Common myeloid progenitor, CD34-positive (primary cell): ENCODE measurements around the gene SEPTIN1.

Experiments
- CTCF ChIA-PET: fragments of 350-600 bp; sonication (Branson Sonifier 250); formaldehyde crosslinking; loops from one replicate; lab custom pipeline; 2021; ENCODE audit warnings: antibody characterized with exemption; lab: Charles Lee
- POLR2A ChIA-PET: fragments of 350-600 bp; sonication (Branson Sonifier 250); formaldehyde crosslinking; loops from one replicate; lab custom pipeline; 2021; ENCODE audit warnings: antibody characterized with exemption; lab: Charles Lee
- DNase-seq, 3 donors: peaks; one replicate each; pipeline versions ENCODE4 v3.0.0 to v3.0.0-alpha.2; 2013
- H3K27ac ChIP-seq, 2 experiments: 1 replicate in 1 of 2; 2 replicates in 1 of 2; pipeline ENCODE4 v1.7.0; 2013; ENCODE audit warnings: inconsistent platforms in 2 of 2, low read length in 2 of 2, mild to moderate bottlenecking in 2 of 2, low read depth in 1 of 2, moderate library complexity in 1 of 2; ENCODE audit not compliant: severe bottlenecking in 2 of 2, insufficient read depth in 1 of 2, poor library complexity in 1 of 2
- H3K27me3 ChIP-seq, 5 experiments: replicated peaks in 2 of 5; 1 replicate in 3 of 5; 2 replicates in 2 of 5; pipeline versions ENCODE4 v1.6.1 to v1.7.0; 2013; ENCODE audit warnings: low read length in 4 of 5, mild to moderate bottlenecking in 2 of 5, moderate library complexity in 2 of 5, inconsistent platforms in 1 of 5; ENCODE audit not compliant: insufficient read depth in 5 of 5, control insufficient read depth in 4 of 5
- H3K36me3 ChIP-seq, 4 experiments: 1 replicate in 2 of 4; 2 replicates in 2 of 4; pipeline versions ENCODE4 v1.6.1 to v1.7.0; 2013; ENCODE audit warnings: low read length in 3 of 4, control low read depth in 1 of 4, mild to moderate bottlenecking in 1 of 4; ENCODE audit not compliant: control insufficient read depth in 4 of 4, insufficient read depth in 4 of 4
- H3K4me1 ChIP-seq, 4 experiments: 1 replicate in 3 of 4; 2 replicates in 1 of 4; pipeline versions ENCODE4 v1.6.1 to v1.7.1; 2013; ENCODE audit warnings: low read length in 3 of 4, mild to moderate bottlenecking in 3 of 4, control low read depth in 1 of 4, inconsistent platforms in 1 of 4, moderate library complexity in 1 of 4; ENCODE audit not compliant: control insufficient read depth in 4 of 4, insufficient read depth in 4 of 4; ENCODE audit errors: control extremely low read depth in 1 of 4
- H3K4me3 ChIP-seq, 7 experiments: 1 replicate in 4 of 7; 2 replicates in 3 of 7; pipeline versions ENCODE4 v1.5.1 to v1.7.0; 2013; ENCODE audit warnings: mild to moderate bottlenecking in 7 of 7, low read length in 6 of 7, moderate library complexity in 6 of 7, inconsistent platforms in 2 of 7, low read depth in 2 of 7, control low read depth in 1 of 7; ENCODE audit not compliant: insufficient read depth in 4 of 7, control insufficient read depth in 1 of 7; ENCODE audit errors: extremely low read depth in 1 of 7
- H3K9me3 ChIP-seq, 5 experiments: 1 replicate in 4 of 5; 2 replicates in 1 of 5; pipeline versions ENCODE4 v1.6.1 to v1.7.1; 2013; ENCODE audit warnings: low read length in 4 of 5, mild to moderate bottlenecking in 2 of 5, inconsistent platforms in 1 of 5, low read depth in 1 of 5, moderate library complexity in 1 of 5; ENCODE audit not compliant: control insufficient read depth in 4 of 5, insufficient read depth in 2 of 5; ENCODE audit errors: control extremely low read depth in 1 of 5
- WGBS: methylation state at CpG from one replicate; pipeline ENCODE4 v1.1.5; 2013; ENCODE audit not compliant: insufficient coverage; 5-methylcytosine and 5-hydroxymethylcytosine counted together

Gene SEPTIN1

DNA sequence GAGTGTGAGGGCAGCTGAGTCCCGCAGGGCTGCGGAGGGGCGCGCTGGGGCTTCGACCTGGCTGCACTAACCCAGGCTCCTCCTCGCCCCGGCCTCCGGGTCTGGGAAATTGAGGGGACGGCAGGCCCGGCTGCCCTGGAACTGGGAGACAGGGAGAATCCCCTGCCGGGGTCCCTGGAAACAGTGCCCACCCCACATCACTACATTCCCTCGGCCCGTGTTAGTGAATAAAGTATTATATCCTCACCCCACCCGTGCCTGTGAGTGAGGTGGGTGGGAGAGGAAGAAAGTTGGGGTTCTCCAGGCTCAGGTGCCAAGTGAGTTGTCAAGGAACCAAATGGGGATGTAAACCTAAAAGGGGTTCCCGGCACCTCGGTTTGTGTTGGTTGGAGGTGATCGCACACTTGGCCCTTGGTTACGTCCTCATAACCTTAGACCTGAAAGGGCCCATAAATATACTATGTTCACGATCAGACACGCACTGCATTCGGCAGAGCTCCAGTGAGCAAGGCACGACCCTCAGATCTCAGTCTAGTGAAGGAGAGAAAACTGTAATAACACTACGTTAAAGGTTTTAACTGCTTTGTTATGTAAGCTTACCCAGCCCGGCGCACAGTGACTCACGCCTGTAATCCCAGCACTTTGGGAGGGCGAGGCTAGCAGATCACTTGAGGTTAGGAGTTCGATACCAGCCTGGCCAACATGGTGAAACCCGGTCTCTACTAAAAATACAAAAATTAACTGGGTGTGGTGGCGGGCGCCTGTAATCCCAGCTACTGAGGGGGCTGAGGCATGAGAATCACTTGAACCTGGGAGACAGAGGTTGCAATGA is 36.2 kb upstream of the SEPTIN1 start:
- peaks cover 0 to 16% (median 15%) of the 10 kb centered on the region in 4 experiments for H3K4me1 ChIP-seq
- 72% methylated on average over 26 of the region's 31 CpGs for WGBS
- CTCF ChIA-PET: interaction anchor here (0.8 to 2.1 kb wide), 8 partner anchors 9 to 256 kb away, joined by 3 to 10 read pairs (median 3); partner anchors contain the start of gene DCTPP1

GRCh38 chr16:30417529-30418349 is 35.4 kb upstream of the SEPTIN1 start:
- Histone ChIP-seq H3K4me3 (peak overlapping the region; percentile 57 to 82 (median 66)), H3K27ac (peak overlapping the region in 1 of 2 experiments; percentile 54), H3K36me3 (peaks cover 3 to 48% (median 12%) of the 10 kb centered on the region in 4 experiments), H3K9me3 (no peaks in the 10 kb centered on the region), H3K27me3 (no peaks in the 10 kb centered on the region), H3K4me1 (peaks cover 0 to 18% (median 15%) of the 10 kb centered on the region in 4 experiments)
- 0% methylated on average over 110 of the region's 140 CpGs for WGBS
- POLR2A ChIA-PET: interaction anchor here (0.6 to 2.7 kb wide), 5 partner anchors 8 to 310 kb away, joined by 3 to 9 read pairs (median 3); partner anchors contain the start of genes DCTPP1 and SEPHS2
- peak; percentile 90 to 96 (median 95) for DNase-seq
- CTCF ChIA-PET: interaction anchor here (0.8 to 2.1 kb wide), 8 partner anchors 8 to 257 kb away, joined by 3 to 10 read pairs (median 4); partner anchors contain the start of gene DCTPP1

More for the DNA sequence above, 36.2 kb upstream of the SEPTIN1 start:
- POLR2A ChIA-PET: interaction anchor here (1.0 to 2.7 kb wide), 3 partner anchors 9 to 22 kb away, joined by 3 to 9 read pairs (median 3); partner anchors contain the start of gene DCTPP1
- Histone ChIP-seq H3K9me3 (no peaks in the 10 kb centered on the region), H3K4me3 (peak overlapping the region in 5 of 7 experiments; percentile 63 to 82 (median 77)), H3K36me3 (peaks cover 0 to 46% (median 14%) of the 10 kb centered on the region in 4 experiments), H3K27ac (peak overlapping the region in 1 of 2 experiments; percentile 49), H3K27me3 (no peaks in the 10 kb centered on the region)
- DNase-seq: peak in 1 of 3 donors; percentile 37

GRCh38 chr16:30416624-30417528 is 34.5 kb upstream of the SEPTIN1 start:
- POLR2A ChIA-PET: interaction anchor here (0.9 to 2.7 kb wide), 2 partner anchors 13 to 28 kb away, joined by 3 to 9 read pairs; partner anchors contain the start of genes DCTPP1 and SEPHS2

DNA sequence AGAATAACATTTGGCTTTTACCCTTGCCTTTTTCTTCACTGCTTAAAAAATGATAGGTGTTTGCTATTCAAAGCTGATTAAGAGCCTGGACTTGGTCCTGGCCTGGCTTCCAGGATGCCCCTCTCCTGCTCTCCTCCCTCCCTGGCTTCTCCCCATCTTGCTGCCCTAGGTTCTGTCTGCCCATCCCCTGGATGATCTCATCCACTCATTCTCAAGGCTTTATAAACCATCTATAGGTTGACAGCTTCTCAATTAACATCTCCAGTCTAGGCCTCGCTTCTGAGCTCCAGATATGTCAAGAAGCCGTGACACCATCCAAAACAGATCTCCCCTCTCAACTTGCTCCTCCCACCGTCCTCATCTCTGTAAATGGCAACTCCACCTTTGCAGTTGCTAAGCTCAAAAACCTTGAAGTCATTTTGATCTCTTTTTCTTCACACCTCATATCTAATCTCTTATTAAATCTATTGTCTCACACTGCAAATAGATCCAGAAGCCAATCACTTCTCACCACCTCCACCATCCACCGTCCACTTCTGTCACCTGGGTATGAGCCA is 33.8 kb upstream of the SEPTIN1 start:
- ChIA-PET CTCF (interaction anchor here (1.1 to 1.4 kb wide), 4 partner anchors 11 to 48 kb away, joined by 3 to 4 read pairs (median 4); partner anchors contain the start of gene DCTPP1), POLR2A (no interaction called here)
- DNase-seq: no peak
- Histone ChIP-seq H3K27me3 (no peaks in the 10 kb centered on the region), H3K9me3 (no peaks in the 10 kb centered on the region), H3K36me3 (peaks cover 3 to 46% (median 4%) of the 10 kb centered on the region in 4 experiments), H3K27ac (no peak overlapping the region), H3K4me3 (no peak overlapping the region), H3K4me1 (peaks cover 0 to 32% (median 22%) of the 10 kb centered on the region in 4 experiments)
- WGBS: 95% methylated on average over 4 of the region's 4 CpGs

More at GRCh38 chr16:30416624-30417528, 34.5 kb upstream of the SEPTIN1 start:
- Histone ChIP-seq H3K9me3 (no peaks in the 10 kb centered on the region), H3K36me3 (peaks cover 3 to 43% (median 7%) of the 10 kb centered on the region in 4 experiments), H3K4me1 (peaks cover 0 to 27% (median 22%) of the 10 kb centered on the region in 4 experiments), H3K4me3 (peak overlapping the region; percentile 57 to 82 (median 66)), H3K27me3 (no peaks in the 10 kb centered on the region), H3K27ac (no peak overlapping the region)
- WGBS: 68% methylated on average over 12 of the region's 18 CpGs
- no peak for DNase-seq
- CTCF ChIA-PET: interaction anchor here (1.0 to 2.1 kb wide), 10 partner anchors 7 to 258 kb away, joined by 3 to 10 read pairs (median 4); partner anchors contain the start of gene DCTPP1

DNA sequence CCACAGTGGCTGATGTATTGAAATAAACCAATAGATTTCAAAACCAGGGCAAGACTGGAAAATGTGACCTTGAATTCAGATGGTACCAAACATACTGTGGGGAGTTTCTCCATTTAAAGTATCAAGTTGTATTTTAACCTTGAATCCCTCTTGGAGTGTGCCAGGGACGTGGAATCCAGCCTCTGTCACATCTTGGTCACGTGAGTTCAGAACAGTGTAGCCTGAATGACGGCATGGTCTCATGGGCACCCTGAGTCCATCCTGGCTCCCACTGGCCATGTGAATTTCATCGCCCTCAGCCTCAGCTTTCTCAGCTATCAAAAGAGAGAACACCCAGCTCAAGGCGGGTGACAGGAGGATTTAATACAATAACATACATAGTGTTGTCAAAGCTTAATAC is 31.8 kb upstream of the SEPTIN1 start:
- no peak for DNase-seq
- Histone ChIP-seq H3K27me3 (no peaks in the 10 kb centered on the region), H3K4me1 (peaks cover 0 to 40% (median 28%) of the 10 kb centered on the region in 4 experiments), H3K27ac (no peak overlapping the region), H3K4me3 (no peak overlapping the region), H3K9me3 (no peaks in the 10 kb centered on the region), H3K36me3 (peaks cover 3 to 39% (median 3%) of the 10 kb centered on the region in 4 experiments)
- CTCF ChIA-PET: interaction anchor here (0.6 to 1.3 kb wide), 3 partner anchors 19 to 231 kb away, joined by 3 to 7 read pairs (median 3); partner anchors contain the start of genes CORO1A, SEPTIN1 and ZNF48
- POLR2A ChIA-PET: no interaction called here
- 95% methylated on average over 3 of the region's 5 CpGs for WGBS
